Stimulated activated CD8-positive, alpha-beta memory T cell treated with anti-CD3 and anti-CD28 coated beads, Interleukin-4, amount 100 ng/mL, for 1 hour (primary cell): Measurements from ENCODE around the gene SNAI3.

Experiments used
- DNase-seq, 2 donors: peaks; one replicate each; pipeline ENCODE4 v3.0.0-alpha.2; 2020; ENCODE audit warnings: low read depth in 2 of 2, low spot score in 1 of 2

SNAI3 gene

GRCh38 chr16:88705801-88706228 is 19.5 kb upstream of the SNAI3 start:
- no peak for DNase-seq

DNA sequence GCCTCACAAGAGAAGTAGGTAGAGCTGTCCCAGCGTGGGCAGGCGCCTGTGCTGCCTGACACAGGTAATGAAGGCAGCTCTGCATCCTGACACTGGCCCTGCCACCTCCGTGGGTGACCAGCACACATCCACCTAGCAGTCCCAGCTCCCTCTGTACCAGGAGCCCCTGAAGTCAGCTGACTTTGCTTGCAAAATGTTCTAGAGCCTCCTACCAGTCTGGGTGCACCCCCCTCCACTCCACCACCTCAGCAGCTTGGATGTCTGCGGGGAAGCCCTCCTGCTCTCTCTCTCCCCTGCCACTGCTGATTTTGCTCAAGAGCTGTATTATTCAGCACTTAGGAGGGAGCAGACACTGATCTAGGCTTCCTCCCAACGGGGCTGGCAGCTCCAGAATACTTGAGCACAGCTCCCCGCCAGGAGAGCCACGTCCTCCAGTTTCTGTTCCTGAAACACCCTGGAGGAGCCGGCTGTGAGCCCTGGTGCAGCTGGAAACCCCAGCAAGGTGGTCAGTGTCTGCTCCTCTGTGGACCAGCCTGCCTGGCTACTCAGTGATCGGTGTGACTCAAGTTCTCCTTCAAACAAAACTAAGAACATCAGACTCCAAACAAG is 18.9 kb upstream of the SNAI3 start:
- no peak for DNase-seq

- peak; percentile 39 to 54 for DNase-seq
Measured at GRCh38 chr16:88703486-88704309, 17.4 kb upstream of the SNAI3 start.

DNA sequence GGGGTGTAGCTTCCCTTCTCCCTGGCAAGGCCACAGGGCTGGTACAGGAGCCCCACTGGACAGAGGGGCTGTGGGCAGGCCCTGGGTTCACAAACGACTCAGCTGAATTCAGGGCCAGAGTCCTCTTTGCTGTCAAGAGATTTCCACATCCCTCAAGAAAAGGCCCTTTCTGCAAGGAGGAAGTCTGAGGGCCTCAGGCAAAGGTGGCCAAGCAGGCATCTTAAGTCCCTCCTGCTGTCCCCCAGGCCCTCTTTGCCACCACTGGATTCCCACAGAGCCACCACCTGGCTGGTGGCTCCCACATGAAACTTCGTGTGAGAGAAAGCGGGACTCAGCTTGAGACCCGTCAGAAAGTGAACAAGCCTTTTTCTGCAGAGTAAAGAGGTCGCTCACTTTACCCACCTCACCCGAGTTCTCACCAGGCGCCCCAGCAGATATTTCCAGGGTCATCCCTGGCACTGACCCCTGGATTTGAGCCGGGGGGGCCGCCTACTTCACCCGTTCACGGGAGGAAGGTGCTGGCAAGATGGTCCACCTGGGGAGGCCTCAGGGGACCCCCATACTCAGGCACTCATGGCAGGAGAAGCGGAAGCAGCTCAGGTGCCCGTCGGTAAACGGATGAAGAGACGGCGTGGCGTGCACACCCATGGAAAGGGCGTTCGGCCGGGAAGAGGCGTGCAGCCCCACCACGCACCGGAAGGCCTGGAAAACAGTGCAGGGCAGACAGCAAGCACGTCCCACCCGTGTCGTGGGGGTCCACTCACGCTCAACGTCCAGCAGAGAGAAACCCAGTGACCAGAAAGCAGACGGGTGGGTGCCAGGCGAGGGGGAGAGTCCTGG is 16.3 kb upstream of the SNAI3 start:
- no peak for DNase-seq

DNA sequence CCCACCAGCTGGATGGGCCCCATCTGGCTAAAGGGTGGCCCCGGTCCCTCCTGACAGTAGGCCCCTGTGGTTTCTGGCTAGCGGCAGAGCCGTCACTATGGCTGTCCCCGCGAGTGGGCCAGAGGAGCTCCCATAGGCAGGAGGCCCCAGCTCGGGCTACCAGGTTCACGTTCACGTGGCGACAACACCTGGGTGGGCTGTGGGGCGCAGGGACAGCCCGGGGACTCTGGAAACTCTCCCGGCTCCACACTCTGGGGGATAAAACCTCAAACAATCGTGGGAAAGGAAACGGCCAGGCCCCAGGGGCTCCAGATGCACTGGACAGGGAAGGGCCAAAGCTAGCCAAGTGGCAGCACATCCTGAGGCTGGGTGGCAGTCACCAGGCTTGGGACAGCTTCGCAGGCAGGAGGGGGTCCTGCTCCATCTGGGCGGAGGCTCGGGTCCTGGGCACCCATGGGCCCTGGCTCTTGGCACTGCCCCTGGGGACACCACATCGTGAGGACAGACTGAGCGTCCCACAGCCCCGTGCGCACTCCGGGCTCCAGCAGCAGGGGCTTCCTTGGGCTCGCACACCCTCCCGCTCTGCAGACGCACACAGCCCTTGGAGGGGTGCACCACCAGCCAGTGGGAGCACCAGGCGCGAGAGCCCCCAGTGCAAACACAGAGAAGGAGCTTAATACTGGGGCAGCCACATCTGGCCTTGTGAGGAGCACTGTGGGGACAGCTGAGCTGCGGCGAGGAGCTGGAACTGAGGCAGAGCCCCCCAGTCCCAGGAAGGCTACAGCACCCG is 15.5 kb upstream of the SNAI3 start:
- no peak for DNase-seq

GRCh38 chr16:88700636-88701482 is 14.6 kb upstream of the SNAI3 start:
- DNase-seq = peak; percentile 94

GRCh38 chr16:88700322-88700635 is 14.0 kb upstream of the SNAI3 start:
- DNase-seq = no peak

DNA sequence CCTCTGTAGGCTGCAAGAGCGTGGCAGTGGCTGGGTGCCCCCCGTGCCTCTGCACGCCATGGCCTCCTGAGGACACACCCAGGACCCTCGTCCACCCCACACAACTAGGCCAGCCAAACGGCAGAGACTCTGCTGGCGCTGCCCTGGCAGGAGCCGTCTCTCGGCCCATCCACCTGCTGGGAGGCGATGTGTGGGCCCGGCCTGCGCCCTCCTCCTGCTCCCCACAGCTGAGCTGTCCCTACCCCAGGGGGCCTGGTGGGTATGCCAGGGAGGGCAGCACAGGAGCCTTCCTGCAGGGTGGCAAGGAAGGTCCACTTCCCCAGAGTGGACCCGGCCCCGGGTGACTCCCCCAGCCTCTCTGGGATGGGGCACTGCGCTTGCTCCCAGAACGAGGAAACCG is 12.9 kb upstream of the SNAI3 start:
- DNase-seq = no peak

- DNase-seq = no peak
Measured at GRCh38 chr16:88698646-88699045, 12.3 kb upstream of the SNAI3 start.

DNA sequence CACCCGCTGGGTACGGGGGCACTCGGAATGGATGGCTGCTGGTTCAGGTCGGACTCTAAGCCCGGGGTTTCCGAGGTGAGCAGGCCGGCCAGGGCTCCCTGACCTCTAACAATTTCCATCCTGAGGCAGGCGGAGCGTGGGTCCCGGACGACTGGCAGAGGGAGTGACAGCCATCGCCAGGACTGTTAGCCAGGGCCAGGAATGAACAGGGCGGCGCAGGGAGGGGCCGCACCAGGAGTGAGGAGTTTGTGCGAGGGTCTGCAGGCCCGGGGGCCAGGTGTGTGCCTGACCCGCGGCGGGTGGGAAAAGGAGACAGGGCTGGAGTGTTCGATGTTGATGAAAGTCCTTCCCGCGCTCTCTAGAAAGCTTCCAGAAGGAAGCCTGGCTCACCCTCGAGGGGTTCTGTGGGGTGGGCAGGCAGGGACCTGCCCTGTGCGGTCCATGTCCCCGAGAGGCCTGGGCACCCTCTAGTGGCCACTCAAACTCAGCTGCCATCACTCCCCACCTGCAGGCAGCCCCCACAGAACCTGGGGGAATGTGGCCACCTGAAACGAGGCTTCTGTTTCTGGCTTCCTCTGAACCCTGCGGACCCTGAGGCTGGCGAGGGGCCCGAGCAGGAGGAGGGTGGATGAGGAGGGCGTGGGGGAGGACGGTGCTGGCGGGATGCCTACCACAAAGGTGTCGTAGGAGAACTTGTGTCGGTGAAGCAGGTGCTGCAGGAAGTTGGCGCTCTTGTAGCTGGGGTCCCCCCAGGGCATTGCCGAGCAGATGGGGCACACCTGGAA is 11.7 kb upstream of the SNAI3 start:
- DNase-seq = no peak

DNA sequence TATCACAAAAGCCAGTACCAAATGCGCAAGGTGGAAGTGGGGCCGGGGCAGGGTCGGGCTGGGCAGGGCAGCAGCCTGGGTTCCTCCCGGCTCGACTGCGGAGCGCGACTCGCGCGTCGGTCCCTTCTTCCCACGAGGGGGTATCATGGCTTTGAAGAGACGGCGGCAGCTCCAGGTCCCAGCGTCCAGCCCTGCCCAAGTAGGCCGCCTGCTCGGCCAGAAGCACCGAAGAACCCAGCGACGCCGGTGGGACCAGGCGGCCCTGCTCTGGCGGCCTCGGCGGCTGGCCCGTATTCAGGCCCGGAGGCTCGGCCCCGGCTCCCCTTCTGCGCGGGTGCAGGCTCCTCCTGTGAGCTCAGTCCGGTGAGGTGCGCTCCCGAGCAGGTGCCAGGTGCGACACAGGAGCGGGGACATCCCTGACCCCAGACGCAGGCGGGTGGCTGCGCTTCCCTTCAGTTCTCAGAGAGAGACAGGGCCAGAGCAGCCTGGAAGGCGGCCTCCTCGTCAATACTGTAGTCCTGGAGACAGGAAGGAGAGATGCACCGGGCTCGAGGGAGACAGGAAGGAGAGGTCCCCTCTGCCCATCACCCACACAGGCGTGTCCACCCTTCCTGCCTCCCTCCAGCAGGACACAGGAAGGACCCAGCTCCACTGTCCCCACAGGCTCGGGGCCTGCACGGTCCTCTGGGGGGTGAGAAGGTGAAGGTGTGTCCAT is 11.0 kb upstream of the SNAI3 start:
- DNase-seq = no peak

DNA sequence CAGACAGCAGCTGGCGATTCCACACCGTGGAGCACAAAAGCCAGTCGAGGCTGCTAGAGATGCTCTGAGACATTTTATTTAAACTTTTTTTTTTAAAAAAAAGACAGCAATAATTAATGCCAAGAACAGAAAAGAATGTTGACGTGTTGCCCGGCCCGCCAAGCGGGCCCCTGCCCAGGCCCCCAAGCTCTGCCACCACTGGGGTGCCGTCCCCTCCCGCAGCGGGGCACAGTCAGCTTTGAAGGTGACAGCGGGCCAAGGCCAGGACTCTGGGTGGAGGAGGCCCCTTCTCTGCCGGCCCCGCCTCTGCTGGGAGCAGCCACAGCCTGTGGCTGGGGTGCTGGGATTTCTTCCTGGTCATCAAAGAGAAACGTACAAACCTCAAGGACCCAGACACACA is 10.1 kb upstream of the SNAI3 start:
- DNase-seq = no peak

DNA sequence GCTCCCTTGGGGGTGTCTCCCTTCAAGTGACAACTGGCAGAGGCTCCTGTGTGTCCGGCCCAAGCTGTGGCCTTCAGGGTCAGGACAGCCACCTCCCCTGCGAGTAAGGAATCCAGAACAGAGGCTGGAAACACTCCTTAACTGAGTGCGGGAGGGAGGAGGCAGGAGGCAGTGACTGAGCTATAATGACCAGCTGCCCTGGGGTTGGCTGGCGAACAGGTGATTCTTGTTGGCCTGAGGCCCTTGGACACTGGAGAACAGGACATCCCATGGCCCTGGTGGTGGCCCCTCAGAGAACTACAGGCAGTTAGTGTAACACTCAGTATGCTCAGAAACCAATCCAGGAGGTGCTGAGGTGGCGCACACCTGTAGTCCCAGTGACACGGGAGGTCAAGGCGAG is 9.4 kb upstream of the SNAI3 start:
- no peak for DNase-seq

DNA sequence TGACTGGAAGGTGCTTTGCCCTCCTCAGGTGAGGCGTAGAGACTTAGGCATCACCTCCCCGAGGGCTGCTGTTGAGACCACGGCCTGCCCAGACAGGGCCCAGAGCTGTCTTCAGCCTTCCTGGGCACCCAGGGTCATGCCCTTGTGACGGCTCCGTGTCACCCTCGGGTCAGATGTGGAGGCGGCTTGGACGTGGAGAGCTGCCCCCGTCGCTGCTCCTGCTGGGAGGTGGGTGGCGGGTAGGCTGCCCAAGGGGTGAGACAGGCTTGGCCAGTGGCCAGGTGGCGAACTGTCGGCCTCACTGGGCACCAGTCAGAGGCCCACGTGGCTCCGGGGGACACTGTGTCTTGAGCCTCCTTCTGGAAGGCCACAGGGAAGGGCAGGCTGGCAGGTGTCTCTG is 8.9 kb upstream of the SNAI3 start:
- DNase-seq = no peak

- no peak for DNase-seq
Measured at GRCh38 chr16:88694221-88695087, 8.1 kb upstream of the SNAI3 start.

DNA sequence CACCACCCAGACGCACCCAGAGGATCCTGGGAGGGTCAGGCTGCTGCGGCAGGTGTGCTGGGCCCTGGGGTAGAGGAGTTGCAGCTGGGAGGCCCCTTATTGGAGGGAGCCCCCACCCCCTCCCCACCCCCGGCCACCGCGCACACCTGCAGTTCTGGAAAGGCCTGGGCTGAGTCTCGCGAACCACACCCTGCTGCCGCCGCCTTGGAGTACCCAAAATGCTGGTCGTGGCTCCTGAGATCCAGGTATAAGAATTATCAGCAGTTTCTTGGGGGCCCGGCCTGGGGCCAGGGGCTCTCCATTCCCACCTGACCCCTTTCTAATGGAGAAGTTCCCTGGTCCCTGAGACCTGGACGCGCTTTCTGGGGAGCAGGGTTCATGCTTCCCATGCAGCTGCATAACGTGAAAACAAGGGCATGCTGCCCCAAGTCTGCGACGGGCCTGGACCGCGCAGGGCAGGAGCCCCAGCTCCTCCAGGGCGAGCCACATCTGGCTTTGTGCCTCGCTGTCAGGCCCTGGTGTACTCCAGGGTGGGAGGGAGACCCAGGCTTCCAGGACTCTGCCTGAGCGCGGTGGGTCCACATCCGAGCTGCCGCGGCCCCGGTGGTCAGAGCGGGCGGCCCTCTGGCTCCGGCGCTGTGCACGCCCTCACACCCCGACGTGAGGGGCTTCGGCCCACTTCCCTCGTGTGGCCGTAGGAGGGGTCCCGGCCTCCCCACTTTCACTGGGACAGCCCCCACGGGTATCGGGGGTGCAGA is 7.3 kb upstream of the SNAI3 start:
- no peak for DNase-seq

GRCh38 chr16:88692861-88693260 is 6.6 kb upstream of the SNAI3 start:
- no peak for DNase-seq
